T-helper 1 cell (primary cell): ENCODE measurements around the gene CACNB2.
A peak's percentile ranks its signal among the peaks of the same experiment; 100 is the strongest.
"Not testable (repeated sequence)": the region's sequence is repeated elsewhere in the genome, so short reads cannot be mapped to it uniquely, and the experiment has no call there.

ENCODE experiments used
- DNase-seq, 5 donors: peaks; one replicate each; pipeline ENCODE4 v3.0.0-alpha.2; 2012 to 2020

Gene CACNB2

DNA sequence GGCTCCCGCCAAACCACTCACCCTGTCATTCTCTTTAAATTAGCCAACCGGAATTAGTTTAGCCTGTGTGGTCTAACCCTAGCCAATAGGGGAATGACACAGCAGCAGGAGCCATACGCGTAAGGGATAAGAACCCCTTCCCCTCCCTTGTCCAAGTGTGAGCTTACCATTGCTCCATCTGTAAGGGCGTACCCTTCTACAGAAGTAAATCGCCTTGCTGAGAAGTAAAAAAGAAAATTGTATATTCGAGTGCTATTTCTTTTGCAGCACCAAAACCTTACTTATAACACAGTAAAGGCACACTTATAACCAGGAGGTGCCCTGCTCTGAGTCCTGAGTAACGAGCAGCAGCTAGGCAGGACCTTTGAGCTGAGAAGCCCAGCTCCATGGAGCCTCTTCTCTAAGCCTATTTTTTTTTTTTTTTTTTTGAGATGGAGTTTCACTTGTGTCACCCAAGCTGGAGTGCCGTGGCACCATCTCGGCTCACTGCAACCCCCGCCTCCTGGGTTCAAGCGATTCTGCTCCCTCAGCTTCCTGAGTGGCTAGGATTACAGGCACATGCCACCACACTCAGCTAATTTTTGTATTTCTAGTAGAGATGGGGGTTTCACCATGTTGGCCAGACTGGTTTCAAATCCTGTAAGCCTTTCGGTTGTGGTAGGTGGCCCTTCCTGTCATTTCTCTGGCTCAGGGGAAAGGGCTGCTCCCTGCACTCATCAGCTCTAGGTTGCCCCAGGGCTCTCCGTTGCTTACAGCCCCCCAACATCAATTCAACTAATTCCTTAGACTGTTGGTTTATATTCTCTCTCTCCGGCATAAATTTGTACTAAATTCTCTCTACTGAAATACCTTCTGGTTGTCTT is 437.8 kb downstream of the CACNB2 start:
- no peak for DNase-seq

DNA sequence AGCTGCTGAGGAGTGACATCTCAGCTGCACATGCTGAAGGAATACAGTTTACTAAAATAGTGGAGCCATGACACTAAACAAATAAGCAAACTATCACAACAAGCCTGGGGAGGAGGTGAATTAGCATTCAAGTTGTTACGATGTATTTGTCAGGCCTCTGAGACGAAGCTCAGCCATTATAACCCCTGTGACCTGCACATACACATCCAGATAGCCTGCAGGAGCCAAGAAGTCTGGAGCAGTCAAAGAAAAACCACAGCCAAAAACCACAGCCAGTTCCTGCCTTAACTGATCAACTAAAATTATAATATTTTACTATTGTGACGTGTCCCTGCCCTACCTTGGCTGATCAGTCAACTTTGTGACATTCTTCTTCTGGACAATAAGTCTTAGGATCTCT is 442.6 kb downstream of the CACNB2 start:
- DNase-seq = peak in 1 of 5 donors; percentile 31

DNA sequence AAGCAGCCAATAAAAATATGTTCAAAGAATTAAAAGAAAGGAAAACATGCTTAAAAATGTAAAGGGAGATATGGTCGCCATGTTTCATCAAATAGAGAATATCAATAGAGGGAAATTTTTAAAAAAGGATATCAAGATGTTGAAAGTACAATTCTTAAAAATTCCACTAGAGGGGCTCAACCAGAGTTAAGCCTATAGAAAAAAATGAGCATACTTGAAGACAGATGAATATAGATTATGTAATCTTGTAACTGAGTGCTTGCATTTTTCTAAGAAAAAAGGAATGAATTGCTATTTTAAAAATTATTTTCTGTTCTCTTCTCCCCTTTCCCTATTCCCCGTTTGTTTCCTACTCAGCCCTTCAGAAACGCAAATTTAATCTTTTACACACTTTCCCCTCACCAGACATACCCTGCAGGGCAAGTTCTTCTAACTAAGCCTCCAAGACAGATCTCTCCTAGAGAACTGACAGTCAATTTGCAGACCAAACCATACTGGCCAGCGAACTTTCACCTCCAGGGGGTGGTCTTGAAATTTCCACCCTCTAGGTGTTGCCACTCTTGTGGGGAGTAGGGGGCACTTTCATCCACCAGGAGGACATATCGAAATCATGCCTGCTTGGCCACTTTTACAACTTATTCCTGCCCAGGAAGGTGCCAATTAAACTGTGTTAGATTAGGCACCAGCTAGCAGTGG is 443.5 kb downstream of the CACNB2 start:
- no peak for DNase-seq

DNA sequence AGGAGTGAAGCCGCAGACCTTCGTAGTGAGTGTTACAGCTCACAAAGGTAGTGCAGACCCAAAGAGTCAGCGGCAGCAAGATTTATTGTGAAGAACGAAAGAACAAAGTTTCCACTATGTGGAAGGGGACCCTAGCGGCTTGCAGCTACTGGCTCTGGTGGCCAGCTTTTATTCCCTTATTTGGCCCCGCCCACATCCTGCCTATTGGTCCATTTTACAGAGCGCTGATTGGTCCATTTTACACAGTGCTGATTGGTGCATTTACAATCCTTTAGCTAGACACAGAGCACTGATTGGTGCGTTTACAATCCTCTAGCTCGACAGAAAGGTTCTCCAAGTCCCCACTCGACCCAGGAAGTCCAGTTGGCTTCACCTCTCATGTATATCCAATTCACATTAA is 446.4 kb downstream of the CACNB2 start:
- not testable (repeated sequence) for DNase-seq

DNA sequence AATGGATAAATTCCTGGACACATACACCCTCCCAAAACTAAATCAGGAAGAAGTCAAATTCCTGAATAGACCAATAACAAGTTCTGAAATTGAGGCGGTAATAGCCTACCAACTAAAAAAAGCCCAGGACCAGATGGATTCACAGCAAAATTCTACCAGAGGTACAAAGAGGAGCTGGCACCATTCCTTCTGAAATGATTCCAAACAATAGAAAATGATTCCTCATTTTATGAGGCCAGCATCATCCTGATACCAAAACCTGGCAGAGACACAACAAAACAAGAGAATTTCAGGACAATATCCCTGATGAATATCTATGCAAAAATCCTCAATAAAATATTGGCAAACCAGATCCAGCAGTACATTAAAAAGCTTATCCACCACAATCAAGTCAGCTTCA is 450.9 kb downstream of the CACNB2 start:
- not testable (repeated sequence) for DNase-seq
